ENCODE measurements around the gene ZNF831. TPM values are rescaled to one million over a fixed set of nuclear protein-coding genes. Genes with fewer than 3 reads are reported as not detected.

Gene ZNF831
- total and polyA plus RNA-seq, 9 donors, result 0.09 to 0.42 (median 0.18) TPM

GRCh38 chr20:59157064-59157463 lies 6.6 kb upstream of the ZNF831 start:
- WGBS (ENCODE audit: insufficient coverage), result 80% methylated on average over 1 of the region's 6 CpGs
- Histone ChIP-seq H3K36me3 (ENCODE audit: control insufficient read depth, insufficient read depth, low read length) (no peaks in the 10 kb centered on the region), H3K4me1 (ENCODE audit: control insufficient read depth, insufficient read depth, low read length) (peaks cover 16% of the 10 kb centered on the region), H3K9me3 (replicated peaks; ENCODE audit: control insufficient read depth, low read depth, low read length) (no peaks in the 10 kb centered on the region), H3K4me3 (ENCODE audit: low read length) (no peak overlapping the region), H3K27me3 (ENCODE audit: control insufficient read depth, insufficient read depth, low read length) (no peaks in the 10 kb centered on the region), H3K27ac (ENCODE audit: low read length) (no peak overlapping the region)
- no peak for DNase-seq

- H3K4me3 ChIP-seq (ENCODE audit: low read length), result no peak overlapping the region
- H3K4me1 ChIP-seq (ENCODE audit: control insufficient read depth, insufficient read depth, low read length), result peaks cover 16% of the 10 kb centered on the region
- H3K27me3 ChIP-seq (ENCODE audit: control insufficient read depth, insufficient read depth, low read length), result no peaks in the 10 kb centered on the region
- no peaks in the 10 kb centered on the region for H3K36me3 ChIP-seq (ENCODE audit: control insufficient read depth, insufficient read depth, low read length)
- no peaks in the 10 kb centered on the region for H3K9me3 ChIP-seq (replicated peaks; ENCODE audit: control insufficient read depth, low read depth, low read length)
- H3K27ac ChIP-seq (ENCODE audit: low read length), result no peak overlapping the region
- no peak for DNase-seq
Measured at GRCh38 chr20:59157531-59157930, 6.1 kb upstream of the ZNF831 start.

- Histone ChIP-seq H3K4me1 (ENCODE audit: control insufficient read depth, insufficient read depth, low read length) (peaks cover 15% of the 10 kb centered on the region), H3K27ac (ENCODE audit: low read length) (no peak overlapping the region), H3K36me3 (ENCODE audit: control insufficient read depth, insufficient read depth, low read length) (no peaks in the 10 kb centered on the region), H3K4me3 (ENCODE audit: low read length) (no peak overlapping the region), H3K9me3 (replicated peaks; ENCODE audit: control insufficient read depth, low read depth, low read length) (no peaks in the 10 kb centered on the region), H3K27me3 (ENCODE audit: control insufficient read depth, insufficient read depth, low read length) (no peaks in the 10 kb centered on the region)
- WGBS (ENCODE audit: insufficient coverage), result 75% methylated on average over 9 of the region's 12 CpGs
- DNase-seq, result no peak
Measured at GRCh38 chr20:59157961-59158541, 5.6 kb upstream of the ZNF831 start.

GRCh38 chr20:59158673-59159072 lies 4.9 kb upstream of the ZNF831 start:
- WGBS (ENCODE audit: insufficient coverage), result 100% methylated on average over 1 of the region's 6 CpGs
- H3K27ac ChIP-seq (ENCODE audit: low read length), result no peak overlapping the region

GRCh38 chr20:59159091-59159490 lies 4.5 kb upstream of the ZNF831 start:
- WGBS (ENCODE audit: insufficient coverage), result 40% methylated on average over 1 of the region's 3 CpGs
- Histone ChIP-seq H3K4me1 (ENCODE audit: control insufficient read depth, insufficient read depth, low read length) (peaks cover 5% of the 10 kb centered on the region), H3K9me3 (replicated peaks; ENCODE audit: control insufficient read depth, low read depth, low read length) (no peaks in the 10 kb centered on the region), H3K4me3 (ENCODE audit: low read length) (no peak overlapping the region), H3K36me3 (ENCODE audit: control insufficient read depth, insufficient read depth, low read length) (no peaks in the 10 kb centered on the region), H3K27ac (ENCODE audit: low read length) (no peak overlapping the region), H3K27me3 (ENCODE audit: control insufficient read depth, insufficient read depth, low read length) (no peaks in the 10 kb centered on the region)
- DNase-seq, result no peak

More at GRCh38 chr20:59158673-59159072, 4.9 kb upstream of the ZNF831 start:
- Histone ChIP-seq H3K9me3 (replicated peaks; ENCODE audit: control insufficient read depth, low read depth, low read length) (no peaks in the 10 kb centered on the region), H3K4me1 (ENCODE audit: control insufficient read depth, insufficient read depth, low read length) (peaks cover 8% of the 10 kb centered on the region), H3K4me3 (ENCODE audit: low read length) (no peak overlapping the region), H3K36me3 (ENCODE audit: control insufficient read depth, insufficient read depth, low read length) (no peaks in the 10 kb centered on the region), H3K27me3 (ENCODE audit: control insufficient read depth, insufficient read depth, low read length) (no peaks in the 10 kb centered on the region)
- DNase-seq, result no peak

GRCh38 chr20:59159493-59160376 lies 3.9 kb upstream of the ZNF831 start:
- peak; percentile 30 for DNase-seq
- WGBS (ENCODE audit: insufficient coverage), result 46% methylated on average over 16 of the region's 18 CpGs
- no peaks in the 10 kb centered on the region for H3K9me3 ChIP-seq (replicated peaks; ENCODE audit: control insufficient read depth, low read depth, low read length)
- H3K4me1 ChIP-seq (ENCODE audit: control insufficient read depth, insufficient read depth, low read length), result peaks cover 5% of the 10 kb centered on the region
- no peaks in the 10 kb centered on the region for H3K27me3 ChIP-seq (ENCODE audit: control insufficient read depth, insufficient read depth, low read length)
- H3K4me3 ChIP-seq (ENCODE audit: low read length), result no peak overlapping the region
- H3K36me3 ChIP-seq (ENCODE audit: control insufficient read depth, insufficient read depth, low read length), result no peaks in the 10 kb centered on the region
- no peak overlapping the region for H3K27ac ChIP-seq (ENCODE audit: low read length)

GRCh38 chr20:59160389-59161115 lies 3.1 kb upstream of the ZNF831 start:
- no peak overlapping the region for H3K4me3 ChIP-seq (ENCODE audit: low read length)
- H3K4me1 ChIP-seq (ENCODE audit: control insufficient read depth, insufficient read depth, low read length), result peaks cover 5% of the 10 kb centered on the region
- H3K27me3 ChIP-seq (ENCODE audit: control insufficient read depth, insufficient read depth, low read length), result peaks cover 2% of the 10 kb centered on the region
- no peak overlapping the region for H3K27ac ChIP-seq (ENCODE audit: low read length)
- no peaks in the 10 kb centered on the region for H3K9me3 ChIP-seq (replicated peaks; ENCODE audit: control insufficient read depth, low read depth, low read length)
- 62% methylated on average over 7 of the region's 9 CpGs for WGBS (ENCODE audit: insufficient coverage)
- no peaks in the 10 kb centered on the region for H3K36me3 ChIP-seq (ENCODE audit: control insufficient read depth, insufficient read depth, low read length)
- no peak for DNase-seq

GRCh38 chr20:59161721-59162120 lies 1.9 kb upstream of the ZNF831 start:
- no peak overlapping the region for H3K27ac ChIP-seq (ENCODE audit: low read length)
- peaks cover 2% of the 10 kb centered on the region for H3K27me3 ChIP-seq (ENCODE audit: control insufficient read depth, insufficient read depth, low read length)
- no CpG with 5 or more reads among the region's 2 CpGs for WGBS (ENCODE audit: insufficient coverage)

GRCh38 chr20:59164686-59165391 lies 1.2 kb downstream of the ZNF831 start:
- H3K4me1 ChIP-seq (ENCODE audit: control insufficient read depth, insufficient read depth, low read length), result peaks cover 2% of the 10 kb centered on the region
- H3K4me3 ChIP-seq (ENCODE audit: low read length), result no peak overlapping the region
- peaks cover 2% of the 10 kb centered on the region for H3K27me3 ChIP-seq (ENCODE audit: control insufficient read depth, insufficient read depth, low read length)
- peaks cover 4% of the 10 kb centered on the region for H3K9me3 ChIP-seq (replicated peaks; ENCODE audit: control insufficient read depth, low read depth, low read length)
- no peak overlapping the region for H3K27ac ChIP-seq (ENCODE audit: low read length)
- no peaks in the 10 kb centered on the region for H3K36me3 ChIP-seq (ENCODE audit: control insufficient read depth, insufficient read depth, low read length)
- WGBS (ENCODE audit: insufficient coverage), result 72% methylated on average over 5 of the region's 9 CpGs
- DNase-seq, result no peak

More at GRCh38 chr20:59161721-59162120, 1.9 kb upstream of the ZNF831 start:
- Histone ChIP-seq H3K4me1 (ENCODE audit: control insufficient read depth, insufficient read depth, low read length) (peaks cover 5% of the 10 kb centered on the region), H3K4me3 (ENCODE audit: low read length) (no peak overlapping the region), H3K9me3 (replicated peaks; ENCODE audit: control insufficient read depth, low read depth, low read length) (no peaks in the 10 kb centered on the region), H3K36me3 (ENCODE audit: control insufficient read depth, insufficient read depth, low read length) (no peaks in the 10 kb centered on the region)
- no peak for DNase-seq

All from muscle of leg (tissue), 11 donors.